HCT116 (cell line): Measurements from ENCODE around the gene DCHS2. TPM values are rescaled to one million over a fixed set of nuclear protein-coding genes. Genes with fewer than 3 reads are reported as not detected.

Source experiments
- ATAC-seq: fragments of 200-7000 bp; cut with Tn5 transposase; 2 replicates; pipeline ENCODE4 v1.9.1; 2020; ENCODE audit warnings: mild to moderate bottlenecking, moderate library complexity
- BruUV-seq: library from RNA; stranded (reverse); fragments of 400-500 nt; replicated peaks from 2 replicates; lab custom pipeline; 2021; lab: Mats Ljungman, UMichigan
- CTCF ChIA-PET: fragments of 300-600 bp; sonication (Branson Sonifier 250); formaldehyde crosslinking; loops from one replicate; lab custom pipeline; 2021; ENCODE audit warnings: antibody characterized with exemption; lab: Charles Lee
- POLR2A ChIA-PET: fragments of 300-600, 350-600 bp; sonication (Branson Sonifier 250); formaldehyde crosslinking; loops from one replicate; lab custom pipeline; 2021; ENCODE audit warnings: antibody characterized with exemption; lab: Charles Lee
- RAD21 ChIA-PET, 2 experiments: fragments of 300-600 bp; sonication (Branson Sonifier 250); formaldehyde crosslinking; loops; one replicate each; lab custom pipeline; 2023; ENCODE audit warnings: low total read pairs in 2 of 2; ENCODE audit not compliant: uncharacterized antibody in 2 of 2, unreplicated experiment in 2 of 2, low non-redundant PET in 1 of 2; lab: Charles Lee
- DNase-seq: peaks from one replicate; pipeline ENCODE4 v3.0.0-alpha.2; 2010; ENCODE audit warnings: low read depth, low spot score
- H2AFZ ChIP-seq: fragments of 200-600 bp; shearing (Covaris generic), sonication (generic); 2 replicates; pipeline ENCODE4 v1.6.1; 2017; ENCODE audit warnings: low read depth, mixed run types, mixed read lengths, antibody characterized with exemption, low read length; ENCODE audit not compliant: poor library complexity, severe bottlenecking
- H3K27ac ChIP-seq: 2 replicates; pipeline ENCODE4 v1.5.1; 2012; ENCODE audit warnings: low read depth, low read length
- H3K27me3 ChIP-seq: fragments of 200-600 bp; sonication (generic); 2 replicates; pipeline ENCODE4 v1.6.1; 2016; ENCODE audit warnings: mixed run types, low read length, mixed read lengths; ENCODE audit not compliant: insufficient read depth
- H3K36me3 ChIP-seq, 2 experiments: fragments of 200-500 bp in 1 of 2; fragments of 200-600 bp in 1 of 2; sonication (Bioruptor generic) in 1 of 2; sonication (generic) in 1 of 2; 2 replicates each; pipeline versions ENCODE4 v1.5.1 to v1.6.1; 2014 to 2016; ENCODE audit warnings: low read length in 2 of 2, inconsistent platforms in 1 of 2, mixed read lengths in 1 of 2, mixed run types in 1 of 2; ENCODE audit not compliant: insufficient read depth in 2 of 2, control insufficient read depth in 1 of 2
- H3K4me1 ChIP-seq, 2 experiments: fragments of 200-600 bp in 1 of 2; sonication (generic) in 1 of 2; 2 replicates each; pipeline versions ENCODE4 v1.5.1 to v1.6.1; 2012 to 2017; ENCODE audit warnings: low read length in 2 of 2, inconsistent platforms in 1 of 2, mild to moderate bottlenecking in 1 of 2, mixed read lengths in 1 of 2, mixed run types in 1 of 2, moderate library complexity in 1 of 2; ENCODE audit not compliant: insufficient read depth in 2 of 2, control insufficient read depth in 1 of 2
- H3K4me2 ChIP-seq: fragments of 200-600 bp; sonication (generic); 2 replicates; pipeline ENCODE4 v1.6.1; 2017; ENCODE audit warnings: mixed run types, low read length, mixed read lengths
- H3K4me3 ChIP-seq, 2 experiments: fragments of 200-600 bp in 1 of 2; sonication (generic) in 1 of 2; replicated peaks in 1 of 2; 2 replicates each; pipeline ENCODE4 v1.5.1; 2011 to 2016; ENCODE audit warnings: low read length in 2 of 2, control low read depth in 1 of 2, low read depth in 1 of 2, mild to moderate bottlenecking in 1 of 2, mixed read lengths in 1 of 2, mixed run types in 1 of 2
- H3K79me2 ChIP-seq: fragments of 200-600 bp; sonication (generic); 2 replicates; pipeline ENCODE4 v1.6.1; 2017; ENCODE audit warnings: mild to moderate bottlenecking, mixed run types, low read length, moderate library complexity, mixed read lengths; ENCODE audit not compliant: insufficient read depth
- H3K9ac ChIP-seq: fragments of 200-600 bp; sonication (generic); 2 replicates; pipeline ENCODE4 v1.6.1; 2016; ENCODE audit warnings: low read length, mixed read lengths
- H3K9me2 ChIP-seq: fragments of 200-600 bp; sonication (generic), shearing (Covaris generic); 2 replicates; pipeline ENCODE4 v1.6.1; 2017; ENCODE audit warnings: mixed run types, mild to moderate bottlenecking, moderate library complexity; ENCODE audit not compliant: insufficient read depth
- H3K9me3 ChIP-seq, 2 experiments: fragments of 200-500 bp in 1 of 2; fragments of 200-600 bp in 1 of 2; sonication (Bioruptor generic) in 1 of 2; sonication (generic) in 1 of 2; 2 replicates each; pipeline ENCODE4 v1.6.1; 2014 to 2017; ENCODE audit warnings: low read length in 2 of 2, mixed read lengths in 2 of 2, inconsistent platforms in 1 of 2, low read depth in 1 of 2, mild to moderate bottlenecking in 1 of 2, mixed run types in 1 of 2, moderate library complexity in 1 of 2; ENCODE audit not compliant: control insufficient read depth in 1 of 2, insufficient read depth in 1 of 2
- H4K20me1 ChIP-seq: fragments of 200-600 bp; sonication (generic), shearing (Covaris generic); 2 replicates; pipeline ENCODE4 v1.6.1; 2017; ENCODE audit warnings: mixed run types, mild to moderate bottlenecking, moderate library complexity; ENCODE audit not compliant: insufficient read depth
- EGR1 ChIP-seq: IDR thresholded peaks from 2 replicates; pipeline ENCODE4 v1.6.1; 2012; ENCODE audit warnings: low read depth
- EZH2phosphoT487 ChIP-seq: fragments of 200-600 bp; IDR thresholded peaks from 2 replicates; pipeline ENCODE4 v1.6.1; 2018; ENCODE audit warnings: antibody characterized with exemption, borderline replicate concordance
- JUND ChIP-seq: IDR thresholded peaks from 2 replicates; pipeline ENCODE4 v1.6.1; 2012
- RAD21 ChIP-seq: IDR thresholded peaks from 2 replicates; pipeline ENCODE4 v1.6.1; 2012; ENCODE audit warnings: low read depth, mild to moderate bottlenecking
- REST ChIP-seq: IDR thresholded peaks from 2 replicates; pipeline ENCODE4 v1.6.1; 2012; ENCODE audit warnings: low read depth
- SIN3A ChIP-seq: IDR thresholded peaks from 2 replicates; pipeline ENCODE4 v1.6.1; 2012; ENCODE audit warnings: low read depth
- SRF ChIP-seq: IDR thresholded peaks from 2 replicates; pipeline ENCODE4 v1.6.1; 2012; ENCODE audit warnings: low read depth
- YY1 ChIP-seq: IDR thresholded peaks from 2 replicates; pipeline ENCODE4 v1.6.1; 2011; ENCODE audit warnings: low read length, low read depth, moderate library complexity, mild to moderate bottlenecking; ENCODE audit not compliant: insufficient replicate concordance; ENCODE audit errors: extremely low read depth
- ZBTB33 ChIP-seq: IDR thresholded peaks from 2 replicates; pipeline ENCODE4 v1.6.1; 2011; ENCODE audit warnings: mild to moderate bottlenecking, low read length, moderate library complexity; ENCODE audit not compliant: insufficient replicate concordance; ENCODE audit errors: extremely low read depth
- ZFX ChIP-seq: fragments of 450-650 bp; IDR thresholded peaks from 2 replicates; pipeline ENCODE4 v1.6.1; 2017
- intact Hi-C: fragments of 100-400 bp; cut with micrococcal nuclease; formaldehyde crosslinking; loops from 2 replicates; pipeline ENCODE4 v1.10.0; 2022
- total RNA-seq: library from RNA; stranded (reverse); gene quantifications from one replicate; pipeline ENCODE4 v1.2.1, GENCODE V29; 2021; ENCODE audit not compliant: unreplicated experiment

DCHS2 gene
- total RNA-seq, 1 experiment from 2014 or later, result 0.05 TPM

GRCh38 chr4:154293427-154293826 lies 198.2 kb downstream of the DCHS2 start:
- H3K9me2 ChIP-seq, result no peaks in the 10 kb centered on the region
- H3K9ac ChIP-seq, result no peak overlapping the region
- H3K4me1 ChIP-seq, result no peaks in the 10 kb centered on the region
- H3K4me2 ChIP-seq, result no peak overlapping the region
- no peaks in the 10 kb centered on the region for H3K9me3 ChIP-seq
- ChIA-PET RAD21 (no interaction called here), POLR2A (no interaction called here), CTCF (no interaction called here)
- H2AFZ ChIP-seq, result no peak overlapping the region
- no peak overlapping the region for H3K27ac ChIP-seq
- BruUV-seq, result no TSS peak
- intact Hi-C loops, result no loop called here
- no peak overlapping the region for H3K4me3 ChIP-seq
- no peaks in the 10 kb centered on the region for H3K36me3 ChIP-seq
- TF ChIP-seq EZH2phosphoT487 (no peak), ZFX (no peak), SIN3A (no peak), REST (no peak), YY1 (no peak)
- H4K20me1 ChIP-seq, result no peaks in the 10 kb centered on the region
- no peaks in the 10 kb centered on the region for H3K79me2 ChIP-seq
- DNase-seq (no peak), ATAC-seq (no peak)
- no peaks in the 10 kb centered on the region for H3K27me3 ChIP-seq

- no TSS peak for BruUV-seq
- H3K4me2 ChIP-seq, result no peak overlapping the region
- CTCF ChIA-PET, result no interaction called here
- H3K4me3 ChIP-seq, result no peak overlapping the region
- no peaks in the 10 kb centered on the region for H3K9me2 ChIP-seq
- no peaks in the 10 kb centered on the region for H4K20me1 ChIP-seq
- no peaks in the 10 kb centered on the region for H3K27me3 ChIP-seq
- H2AFZ ChIP-seq, result no peak overlapping the region
- TF ChIP-seq EGR1, result no peak
- no peak for TF ChIP-seq JUND
- no peak for TF ChIP-seq RAD21
- no peak for TF ChIP-seq ZBTB33
- TF ChIP-seq SRF, result no peak
- TF ChIP-seq ZFX, result no peak
- TF ChIP-seq, all 23 proteins: peak for 0
- H3K36me3 ChIP-seq, result no peaks in the 10 kb centered on the region
- ChIA-PET POLR2A (no interaction called here), RAD21 (no interaction called here)
- DNase-seq (no peak), ATAC-seq (no peak)
- H3K9ac ChIP-seq, result no peak overlapping the region
- no peaks in the 10 kb centered on the region for H3K4me1 ChIP-seq
- intact Hi-C loops, result no loop called here
- H3K9me3 ChIP-seq, result no peaks in the 10 kb centered on the region
- no peaks in the 10 kb centered on the region for H3K79me2 ChIP-seq
- H3K27ac ChIP-seq, result no peak overlapping the region
Observed at GRCh38 chr4:154292589-154292988, 199.0 kb downstream of the DCHS2 start.
